SKM-1 treated with dmso at 0.1 percent for 144 hours (cell line): ENCODE results near the gene ADCY1.
A peak's percentile ranks its signal among the peaks of the same experiment; 100 is the strongest.

Experiments
- DNase-seq: peaks from one replicate; lab custom pipeline; 2025; ENCODE audit not compliant: unreplicated experiment; lab: John Stamatoyannopoulos, UW

Gene ADCY1

DNA sequence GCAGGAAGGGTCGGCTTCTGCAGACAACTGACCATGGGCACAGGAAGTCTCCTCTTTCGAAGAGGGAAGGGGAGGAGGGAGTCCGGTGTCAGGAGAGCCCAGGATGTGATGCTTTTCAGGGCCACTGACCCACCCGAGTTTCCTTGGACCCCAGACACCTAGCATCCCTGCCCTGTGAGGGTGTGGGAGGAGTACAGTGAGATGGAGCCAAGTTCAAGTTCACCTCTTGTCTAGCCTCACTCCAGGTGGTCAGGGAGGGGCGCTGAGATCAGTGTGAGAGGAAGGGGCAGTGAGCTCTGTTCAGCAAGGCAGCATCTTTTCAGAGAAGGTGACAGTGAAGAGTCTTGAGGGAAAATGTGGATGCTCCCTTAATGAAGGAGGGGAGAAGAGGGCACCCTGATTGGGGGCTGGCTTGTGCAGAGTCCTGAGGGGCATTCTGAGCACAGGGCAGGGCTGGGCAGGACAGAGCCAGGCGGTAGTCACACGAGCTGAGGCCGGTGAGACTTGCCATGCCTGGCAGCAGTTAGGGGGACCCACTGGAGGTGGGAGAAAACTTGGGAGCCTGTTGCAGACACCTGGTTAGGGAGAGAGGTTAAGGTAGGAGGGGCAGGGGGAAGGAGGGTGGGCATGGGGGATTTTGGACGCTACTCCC, 49.7 kb downstream of the ADCY1 start:
- DNase-seq = no peak

DNA sequence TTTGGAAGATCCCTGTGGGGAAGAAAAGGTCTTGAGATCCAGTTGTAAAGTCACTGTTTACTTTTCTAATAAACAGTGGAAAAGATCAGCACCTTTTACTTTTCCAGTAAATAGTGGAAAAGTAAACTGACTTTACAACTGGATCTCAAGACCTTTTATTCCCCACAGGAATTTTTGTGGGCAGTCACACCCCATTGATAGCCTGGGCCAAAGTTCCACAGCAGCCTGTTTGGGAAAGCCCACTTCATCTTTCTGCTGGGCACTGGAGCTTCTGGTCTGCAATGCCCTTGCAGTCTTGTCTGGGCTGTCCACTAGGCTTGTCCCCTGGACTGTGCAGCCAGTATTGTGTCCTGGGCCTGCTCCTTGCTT, 50.2 kb downstream of the ADCY1 start:
- no peak for DNase-seq

DNA sequence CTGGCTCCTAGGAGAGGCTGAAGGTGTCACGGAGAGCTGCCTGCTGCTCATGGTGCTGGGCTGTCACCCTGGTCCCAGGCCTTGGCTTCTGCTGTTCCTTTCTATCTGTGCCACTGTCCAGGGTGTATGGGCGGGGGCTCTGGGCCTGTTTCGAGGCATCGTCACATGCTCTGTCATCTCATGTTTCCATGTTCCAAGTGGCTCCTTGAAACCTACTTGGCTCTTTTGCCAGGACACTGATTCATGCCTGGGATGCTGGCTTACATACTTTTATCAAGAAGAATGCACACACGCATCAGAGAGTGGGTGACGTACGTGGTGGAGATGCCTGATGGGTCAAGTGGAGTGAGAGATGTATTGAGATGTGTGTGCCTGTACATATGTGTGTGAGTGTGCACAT, 50.9 kb downstream of the ADCY1 start:
- DNase-seq = no peak

DNA sequence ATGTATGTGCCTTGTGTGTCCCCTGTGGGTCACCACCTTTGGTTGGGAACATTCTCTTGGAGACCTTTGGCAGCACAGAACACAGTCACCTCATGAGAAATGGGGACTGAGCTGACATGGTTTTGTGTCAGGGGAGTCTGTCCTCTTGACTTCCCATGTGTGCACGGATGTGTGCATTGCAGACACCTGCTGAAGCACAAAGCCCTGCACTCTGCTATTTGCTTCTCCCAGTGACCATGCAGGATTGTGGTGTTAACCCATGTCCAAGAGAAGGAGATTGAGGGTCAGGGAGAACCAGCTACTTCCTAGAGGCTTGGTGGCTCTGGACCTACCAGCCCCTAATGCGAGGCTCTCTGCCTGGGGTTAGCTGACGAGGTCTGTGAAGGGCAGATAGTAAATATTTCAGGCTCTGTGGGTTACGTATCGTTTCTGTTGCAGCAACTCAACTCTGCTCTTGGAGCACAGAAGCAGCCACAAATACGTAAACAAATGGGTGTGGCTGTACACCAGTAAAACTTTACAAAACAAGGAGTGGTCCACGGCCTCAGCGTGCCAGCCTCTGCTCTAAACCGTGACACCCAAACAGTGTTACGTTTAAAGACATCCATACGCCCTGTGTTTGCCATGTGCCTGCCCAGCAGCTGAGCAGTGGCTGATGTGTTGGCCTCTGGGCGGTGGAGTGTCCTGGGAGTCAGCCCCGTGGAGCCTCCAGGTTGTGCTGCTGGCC, 51.7 kb downstream of the ADCY1 start:
- DNase-seq = no peak

DNA sequence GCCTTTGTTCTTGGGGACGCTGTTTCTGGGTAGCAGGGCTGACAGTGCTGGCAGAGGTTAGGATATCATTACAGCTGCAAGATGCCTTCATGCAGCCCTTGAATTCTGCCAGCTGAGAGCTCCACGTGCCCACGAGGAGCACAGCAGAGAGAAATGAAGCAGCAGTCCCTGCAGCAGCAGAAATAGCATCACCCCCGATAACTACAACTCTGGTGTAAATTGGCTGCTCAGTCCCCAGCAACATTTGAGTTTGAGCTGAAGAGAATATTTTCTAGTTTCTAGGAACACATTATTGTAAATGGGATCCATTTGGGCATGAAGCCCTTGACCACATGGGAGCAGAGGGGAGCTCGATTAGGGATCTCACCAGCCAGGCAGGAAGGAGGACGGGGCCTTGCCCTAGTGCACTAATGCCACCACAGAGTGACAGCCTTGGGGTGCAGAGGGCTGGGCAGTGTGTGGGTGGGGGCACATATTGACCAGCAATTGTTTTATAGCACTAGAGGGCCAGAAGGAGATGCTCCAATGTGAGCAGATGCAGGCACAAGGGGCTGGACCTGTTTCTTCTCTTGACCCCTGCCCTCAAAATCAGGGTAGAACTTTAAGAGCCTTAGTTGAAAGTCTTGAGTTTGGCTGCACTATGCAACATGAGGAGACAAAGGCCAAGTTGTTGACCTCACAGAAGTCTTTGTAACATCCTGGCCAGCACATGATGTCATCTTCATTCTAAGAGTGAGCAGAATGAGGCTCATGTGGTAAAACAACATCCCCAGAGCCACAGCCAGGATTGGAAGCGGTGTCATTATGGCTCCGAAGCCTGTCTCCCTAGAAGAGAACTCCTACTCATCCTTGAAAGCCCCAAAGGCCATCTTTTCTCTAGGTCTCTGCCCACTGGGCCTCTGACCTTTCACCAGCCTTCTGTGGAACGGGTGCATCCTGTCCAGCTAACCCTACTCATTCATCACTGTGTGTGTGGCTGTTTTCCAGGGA, 52.6 kb downstream of the ADCY1 start:
- DNase-seq = no peak

DNA sequence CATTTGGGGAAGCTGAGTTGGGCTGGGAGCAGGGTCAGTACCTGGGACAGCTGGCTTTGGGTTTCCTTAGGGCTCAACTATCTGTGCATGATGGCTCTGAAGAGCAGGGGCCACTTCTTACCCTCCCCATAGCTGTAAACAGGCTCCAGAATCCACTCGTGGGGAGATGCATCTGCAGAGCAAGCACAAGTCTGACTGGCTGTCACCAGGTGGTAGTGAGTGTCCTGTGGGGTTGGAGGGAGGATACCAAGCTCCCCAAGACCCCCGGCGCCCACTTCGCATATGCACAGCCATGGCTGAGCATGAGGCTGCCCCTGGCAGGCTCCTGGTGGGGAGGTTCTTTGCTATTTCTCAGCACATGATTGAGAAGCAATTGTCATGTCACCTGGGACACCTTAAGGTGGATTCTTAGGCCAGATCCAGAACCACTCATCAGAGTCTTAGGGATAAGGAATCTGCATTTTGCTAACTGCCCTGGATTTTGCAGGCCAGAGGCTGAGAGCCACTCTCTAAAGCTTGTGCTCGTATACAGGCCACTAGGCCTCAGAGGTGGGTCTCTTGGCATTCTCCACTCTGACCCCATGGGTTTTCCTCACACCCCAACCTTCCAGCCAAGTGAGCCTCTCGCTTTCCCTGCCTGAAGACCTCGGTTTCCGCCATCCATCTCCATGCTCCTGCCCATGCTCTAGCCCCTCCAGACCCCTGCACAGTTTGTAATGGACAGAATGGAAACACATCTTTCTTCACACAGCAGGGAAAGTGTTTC, 53.7 kb downstream of the ADCY1 start:
- DNase-seq = no peak

DNA sequence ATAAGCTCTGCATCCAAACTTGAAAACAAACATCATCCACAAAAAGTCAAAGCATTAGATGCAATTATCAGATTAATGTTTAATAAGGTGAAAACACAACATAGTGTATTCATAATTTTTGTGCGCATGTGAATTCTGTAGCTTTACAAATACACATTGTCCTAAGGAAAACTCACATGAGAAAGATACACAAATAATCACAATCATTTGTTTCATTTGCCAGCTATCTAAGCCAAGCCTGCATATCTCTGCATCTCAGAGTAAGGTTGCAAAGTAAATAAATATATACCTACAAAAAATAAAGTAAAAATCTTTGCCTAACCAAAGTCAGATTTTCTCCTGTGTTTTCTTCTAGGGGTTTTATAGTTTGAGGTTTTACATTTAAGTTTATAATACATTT, 57.4 kb downstream of the ADCY1 start:
- DNase-seq = no peak

DNA sequence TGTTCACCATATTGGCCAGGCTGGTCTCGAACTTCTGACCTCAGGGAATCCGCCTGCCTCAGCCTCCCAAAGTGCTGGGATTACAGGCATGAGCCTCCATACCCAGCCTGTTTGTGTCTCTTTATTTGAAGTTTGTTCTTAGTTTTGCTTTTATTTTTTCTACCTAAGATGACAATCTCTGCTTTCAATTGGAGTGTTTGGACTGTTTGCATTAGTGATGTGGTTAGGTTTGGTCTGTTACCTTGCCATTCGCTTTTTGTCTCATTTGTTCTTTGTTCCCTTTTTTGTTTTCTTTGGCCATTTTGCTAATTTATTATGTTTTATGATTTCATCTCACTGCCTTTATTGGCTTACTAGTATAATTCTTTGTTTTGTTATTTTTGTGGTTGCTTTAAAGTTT, 62.6 kb downstream of the ADCY1 start:
- no peak for DNase-seq

DNA sequence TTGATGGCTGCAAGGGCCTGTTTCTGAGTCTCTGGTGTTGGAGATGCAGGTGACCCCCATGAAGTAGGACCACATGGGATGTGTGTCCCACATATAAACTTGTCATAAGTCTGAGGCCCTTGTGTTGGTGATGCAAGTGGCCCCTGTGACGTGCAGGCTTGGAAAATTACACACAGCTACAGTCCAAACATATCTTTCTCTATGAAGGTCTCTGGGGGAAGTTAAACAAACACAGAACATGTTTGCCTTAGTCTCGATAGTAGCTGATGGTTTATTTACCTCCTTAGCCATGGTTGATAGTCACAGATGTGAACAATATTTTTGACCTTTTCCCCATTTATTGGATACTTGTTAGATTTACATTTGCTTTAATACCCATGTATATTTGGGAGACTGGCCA, 64.7 kb downstream of the ADCY1 start:
- DNase-seq = no peak

DNA sequence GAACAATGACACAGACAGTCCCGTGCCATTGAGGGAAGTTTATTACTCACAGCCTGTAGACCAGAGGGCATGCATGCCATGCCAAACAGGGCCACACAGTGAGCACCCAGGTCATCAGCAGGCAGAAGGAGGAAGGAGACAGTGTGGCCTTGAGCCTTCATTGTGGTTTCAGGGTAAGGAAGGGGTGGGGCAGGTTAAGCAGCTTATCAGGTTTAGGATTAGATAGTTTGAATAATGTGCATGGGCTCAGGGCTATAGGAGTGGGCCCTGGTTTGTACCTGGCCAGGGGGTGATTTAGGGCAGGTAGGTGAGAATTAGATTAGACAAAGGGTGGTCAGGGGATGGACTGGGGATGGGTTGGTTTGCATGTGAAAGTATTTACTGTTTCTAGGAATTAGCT, 67.9 kb downstream of the ADCY1 start:
- DNase-seq = peak; percentile 6

DNA sequence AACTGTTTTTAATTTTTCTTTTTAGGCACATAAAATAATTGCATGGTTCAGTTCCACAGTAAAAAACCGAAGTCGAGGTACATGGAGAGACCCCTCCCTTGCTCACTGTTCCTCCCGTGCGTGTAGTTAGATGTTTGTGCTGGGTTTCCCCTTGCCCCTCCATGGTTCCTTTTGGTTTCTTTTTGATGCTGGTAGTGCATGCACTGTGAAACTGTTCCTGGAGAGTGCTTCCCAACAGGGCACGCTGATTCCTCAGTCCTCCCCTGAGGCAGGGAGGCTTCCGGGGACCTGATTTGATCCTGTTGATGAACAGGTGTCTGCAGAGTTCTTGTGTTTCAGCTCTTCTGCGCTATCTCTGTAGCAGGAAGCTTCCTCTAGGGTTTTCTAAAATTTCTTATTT, 69.5 kb downstream of the ADCY1 start:
- no peak for DNase-seq

DNA sequence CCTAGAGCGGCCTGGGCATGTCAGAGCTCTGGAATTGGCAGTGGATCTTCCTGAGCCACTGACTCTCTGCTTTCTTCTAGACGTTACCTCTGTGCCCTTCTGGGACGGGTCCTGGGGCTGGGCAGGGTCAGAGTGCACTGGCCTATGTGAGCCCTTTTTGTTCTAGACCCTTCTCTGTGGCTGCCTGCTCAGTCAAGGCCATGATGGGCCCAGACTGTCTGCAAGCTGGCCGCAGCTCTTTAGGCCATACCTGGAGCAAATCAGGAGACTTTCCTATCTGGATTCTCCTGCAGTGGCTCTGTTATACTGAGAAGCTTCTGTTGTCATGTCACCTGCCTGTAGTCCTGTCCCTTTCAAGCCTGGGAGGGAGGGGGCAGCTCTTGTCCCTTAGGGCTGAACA, 70.1 kb downstream of the ADCY1 start:
- no peak for DNase-seq

DNA sequence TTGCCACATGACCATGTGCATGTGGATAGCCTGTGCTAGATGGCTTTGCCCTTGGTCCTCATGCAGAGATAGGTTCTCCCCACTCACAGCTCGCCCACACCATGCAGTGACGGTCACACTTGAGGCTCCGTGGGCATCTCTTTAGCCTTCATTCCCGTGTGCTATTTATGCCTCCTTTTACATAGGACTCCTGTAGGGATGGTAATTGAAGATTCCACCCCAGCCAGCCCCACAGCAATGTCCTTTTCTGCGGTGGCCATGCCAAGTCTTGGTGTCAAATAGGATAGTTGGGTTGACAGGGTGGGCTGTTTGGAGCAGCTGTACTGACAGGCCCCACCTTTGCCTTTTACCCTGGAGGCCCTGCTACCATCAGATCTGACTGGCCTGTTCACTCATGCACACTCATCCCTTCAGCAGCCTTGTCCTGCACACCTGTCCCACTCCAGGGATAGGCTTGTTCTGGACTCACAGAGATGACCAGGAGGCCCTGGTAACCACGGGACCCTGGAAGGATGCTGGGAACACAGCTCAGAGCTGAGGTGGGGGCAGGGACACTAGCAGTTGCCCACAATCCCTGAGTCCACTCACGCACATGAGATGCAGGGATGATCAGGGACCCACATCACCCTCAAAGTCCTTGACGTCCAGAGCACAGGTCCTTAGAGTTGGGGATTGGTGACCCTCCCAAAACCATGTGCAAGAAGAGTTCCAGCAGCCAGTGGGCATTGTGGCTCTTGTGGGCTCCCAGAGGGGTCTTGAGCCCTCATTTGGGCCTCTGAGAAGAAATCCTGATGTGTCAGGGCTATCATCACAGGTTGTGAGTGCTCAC, 71.2 kb downstream of the ADCY1 start:
- DNase-seq = no peak

DNA sequence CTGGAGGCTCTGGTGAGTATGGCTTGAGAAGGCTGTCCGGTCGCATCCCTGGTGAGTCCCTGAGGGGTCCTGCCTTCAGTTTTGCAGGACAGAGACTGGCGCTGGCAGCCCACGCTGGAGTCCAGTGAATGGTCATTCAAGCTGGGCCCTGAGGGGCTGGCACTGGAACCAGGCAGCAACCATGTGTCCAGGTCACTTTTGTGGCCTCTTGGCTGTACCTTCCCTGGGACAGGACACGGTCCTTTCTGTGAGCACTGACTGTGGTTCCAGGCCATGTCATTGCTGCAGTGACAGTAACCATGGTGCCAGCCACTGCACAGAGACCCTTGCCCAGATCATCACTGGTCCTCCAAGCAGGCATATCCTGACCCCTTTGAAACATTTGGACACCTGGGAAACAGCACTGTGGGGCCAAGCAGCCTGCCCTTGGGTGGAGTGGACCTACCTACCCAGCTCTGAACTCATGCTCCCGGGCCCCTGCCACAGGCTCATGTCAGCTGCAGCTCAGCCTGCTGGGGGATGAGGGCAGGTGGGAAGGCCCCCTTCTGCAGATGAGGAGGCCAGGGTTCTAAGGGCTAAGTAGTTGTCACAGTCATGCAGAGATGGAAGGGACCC, 72.1 kb downstream of the ADCY1 start:
- DNase-seq = no peak

DNA sequence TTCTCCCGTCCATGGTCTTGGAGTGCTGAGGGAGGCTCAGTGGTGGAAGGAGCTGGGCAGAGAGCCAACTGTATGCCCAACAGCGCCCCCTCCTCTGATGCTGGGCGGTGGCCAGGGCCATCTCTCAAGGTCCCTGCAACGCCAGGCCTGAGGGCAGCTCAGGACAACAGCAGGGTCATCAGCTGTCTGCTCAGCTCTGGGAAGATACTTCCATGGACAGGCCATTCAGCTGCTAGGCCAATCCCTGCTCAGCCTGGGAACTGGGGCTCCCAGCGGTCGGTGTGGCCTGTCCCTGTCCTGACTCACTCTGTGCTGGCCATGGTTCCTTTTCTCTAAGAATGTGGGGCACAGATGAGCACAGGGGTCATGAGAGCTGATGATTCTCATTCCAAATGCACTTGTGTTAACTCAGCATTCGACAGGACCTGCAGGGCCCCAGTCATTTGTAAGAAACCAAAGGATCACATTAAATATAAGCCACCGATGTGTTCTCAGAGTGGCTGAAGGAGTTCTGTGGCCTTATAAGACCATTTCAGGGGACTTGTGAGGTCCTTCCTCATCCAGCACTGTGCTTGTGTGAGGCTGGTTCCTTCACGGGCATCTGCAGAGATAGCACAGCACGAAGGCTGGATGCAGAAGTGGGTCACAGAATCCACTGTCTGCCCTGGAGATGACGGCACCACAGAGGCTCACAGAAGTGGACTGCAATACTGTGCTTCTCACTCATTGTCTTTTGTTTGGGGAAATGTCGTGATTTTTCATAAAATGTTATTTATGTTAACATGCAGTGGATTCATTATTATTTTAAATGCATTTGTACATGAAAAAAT, 73.0 kb downstream of the ADCY1 start:
- DNase-seq = no peak

DNA sequence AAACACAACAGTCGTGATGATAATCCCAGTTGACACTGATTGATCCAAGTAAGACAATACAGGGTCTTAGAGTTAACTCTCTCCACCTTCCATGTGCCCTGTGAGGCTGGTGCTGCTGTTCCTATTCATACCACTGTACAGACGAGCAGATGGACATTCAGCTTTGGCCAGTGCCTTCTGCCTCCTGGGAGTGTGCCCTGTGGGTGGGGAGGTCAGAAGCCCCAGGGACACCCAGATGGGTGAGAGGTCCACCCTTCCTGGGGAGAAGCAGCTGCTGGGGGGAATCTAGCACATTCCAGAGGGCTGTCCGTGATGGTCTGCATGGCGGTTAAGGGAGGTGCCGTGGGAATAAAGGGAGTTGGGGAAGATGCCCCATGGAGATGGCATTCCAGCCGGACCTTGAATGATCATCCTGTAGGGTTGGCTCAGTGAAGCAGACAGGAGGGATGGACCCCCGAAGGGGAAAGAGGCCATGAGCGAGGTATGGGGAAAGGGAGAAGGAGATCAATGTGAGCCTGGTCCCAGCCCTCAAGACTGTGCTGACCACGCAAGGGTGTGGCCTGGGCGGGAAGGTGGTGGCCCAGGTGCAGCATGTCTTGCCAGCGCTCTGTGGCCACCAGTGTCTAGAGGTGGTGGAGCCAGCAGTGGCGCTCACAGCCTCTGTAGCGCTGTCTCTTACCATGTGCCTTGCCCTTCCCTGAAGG, 74.0 kb downstream of the ADCY1 start:
- no peak for DNase-seq

DNA sequence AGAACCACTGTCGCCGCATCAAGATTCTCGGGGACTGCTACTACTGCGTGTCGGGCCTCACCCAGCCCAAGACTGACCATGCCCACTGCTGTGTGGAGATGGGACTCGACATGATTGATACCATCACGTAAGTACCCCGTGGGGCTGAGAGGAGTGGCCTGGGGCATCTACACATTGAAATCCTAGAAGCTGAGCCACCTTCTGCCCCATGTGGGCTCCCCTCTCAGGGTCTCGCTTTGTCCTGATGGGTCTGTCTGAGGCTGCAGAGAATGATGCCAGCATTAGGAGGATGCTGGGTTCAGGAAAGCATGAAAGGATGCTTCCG, 74.5 kb downstream of the ADCY1 start:
- no peak for DNase-seq

DNA sequence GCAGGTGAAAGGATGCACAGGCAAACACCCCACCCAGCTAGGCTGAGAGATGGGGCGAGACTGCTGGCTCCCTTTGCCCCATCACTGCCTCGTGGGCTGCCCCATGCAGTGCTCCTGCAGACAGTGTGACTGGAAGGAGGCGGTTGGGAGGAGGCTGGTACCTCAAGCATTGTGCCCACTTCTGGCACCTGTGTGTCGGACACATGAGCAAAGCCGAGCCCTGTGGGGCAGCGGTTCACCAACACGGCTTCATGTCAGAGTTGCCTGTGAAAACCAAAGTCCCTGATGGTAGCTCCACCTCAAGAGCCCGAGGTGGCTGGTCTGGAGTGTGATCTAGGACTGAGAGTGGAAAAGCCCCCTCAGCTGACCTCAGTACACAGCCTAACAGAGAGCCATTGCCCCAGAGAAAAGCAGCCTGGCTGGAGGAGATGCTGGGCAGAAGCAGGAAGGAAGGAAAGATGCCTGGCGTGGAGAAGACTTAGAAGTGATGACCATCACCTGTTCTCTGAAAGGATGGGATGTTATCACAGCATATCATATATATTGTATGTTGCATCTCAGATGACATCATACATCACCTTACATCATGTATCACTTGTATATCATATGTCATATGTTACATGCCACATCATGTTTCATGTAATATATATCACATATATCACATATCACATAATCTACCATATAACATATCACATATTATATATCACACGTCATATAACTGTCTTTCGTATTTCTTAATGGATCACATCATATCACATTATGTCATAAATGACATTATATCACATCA, 75.6 kb downstream of the ADCY1 start:
- no peak for DNase-seq
